ENCODE data around the gene ENDOV.

GRCh38 chr17:80393961-80394360 is 21.0 kb upstream of the ENDOV start:
- TF ChIP-seq RAD21 (IDR thresholded peaks at IDR 0.05; ENCODE audit: low read depth) = no peak
- TF ChIP-seq USF1 (IDR thresholded peaks at IDR 0.05) = no peak
- TF ChIP-seq YY1 (IDR thresholded peaks at IDR 0.05; ENCODE audit: low read depth) = no peak
- no peak for TF ChIP-seq FOXM1 (IDR thresholded peaks at IDR 0.05; ENCODE audit: borderline replicate concordance, low read depth)

Measured in Ishikawa (cell line).